ENCODE measurements around the gene SPC24.

The SPC24 gene, protein sequence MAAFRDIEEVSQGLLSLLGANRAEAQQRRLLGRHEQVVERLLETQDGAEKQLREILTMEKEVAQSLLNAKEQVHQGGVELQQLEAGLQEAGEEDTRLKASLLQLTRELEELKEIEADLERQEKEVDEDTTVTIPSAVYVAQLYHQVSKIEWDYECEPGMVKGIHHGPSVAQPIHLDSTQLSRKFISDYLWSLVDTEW

DNA sequence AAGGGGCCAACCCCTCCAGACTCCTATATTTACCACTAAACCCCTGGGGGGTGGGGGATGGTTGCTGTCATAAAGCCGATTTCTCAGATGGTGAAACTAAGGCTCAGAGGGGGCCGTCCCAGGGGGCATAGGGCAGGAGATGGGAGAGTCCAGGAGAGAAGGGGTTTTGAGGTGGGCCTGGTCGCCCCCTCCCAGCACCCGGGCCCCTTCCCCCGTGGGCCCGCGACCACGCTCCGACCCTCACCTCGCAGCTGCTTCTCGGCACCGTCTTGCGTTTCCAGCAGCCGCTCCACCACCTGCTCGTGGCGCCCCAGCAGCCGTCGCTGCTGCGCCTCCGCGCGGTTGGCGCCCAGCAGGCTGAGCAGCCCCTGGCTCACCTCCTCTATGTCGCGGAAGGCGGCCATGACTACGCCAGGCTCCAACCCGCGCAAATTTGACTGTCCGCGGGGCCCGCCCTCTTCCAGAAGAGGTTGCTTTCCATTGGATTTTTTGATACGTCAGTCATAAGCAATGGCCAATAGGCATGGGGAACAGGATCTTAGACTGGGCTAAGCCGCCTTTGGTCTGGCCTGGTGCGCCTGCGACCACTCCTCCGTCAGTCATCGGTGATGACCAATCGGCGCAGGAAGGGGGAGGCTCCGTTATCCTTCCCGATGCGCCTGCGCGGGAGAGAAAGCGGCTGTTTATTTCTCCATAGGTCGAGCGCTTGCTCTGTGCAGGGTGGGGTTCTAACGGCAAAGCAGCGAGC, at the start of gene SPC24:
Gene SPC24, minus strand, starts transcription at position 410 of the 748 bp plus-strand sequence. Its CDS starts 6 bp downstream, at position 404.
- DNase-seq, result peak; percentile 97

DNA sequence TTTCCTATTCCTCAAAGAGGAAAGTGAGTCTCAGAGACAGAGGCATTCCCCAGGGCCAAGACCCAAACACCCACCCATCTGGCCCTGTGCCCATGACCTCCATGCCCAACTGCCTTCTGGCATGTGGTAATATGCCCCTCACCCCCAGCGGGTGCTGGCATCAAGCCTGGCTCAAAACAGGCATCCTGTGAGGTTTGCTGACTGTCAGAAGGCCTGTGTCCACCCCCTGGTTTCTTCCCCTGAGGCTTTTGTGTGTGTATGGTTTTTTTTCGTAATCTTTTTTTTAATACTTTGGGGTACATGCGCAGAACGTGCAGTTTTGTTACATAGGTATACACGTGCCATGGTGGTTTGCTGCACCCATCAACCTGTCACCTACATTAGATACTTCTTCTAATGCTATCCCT, 49.4 kb upstream of the SPC24 start:
- DNase-seq, result no peak

DNA sequence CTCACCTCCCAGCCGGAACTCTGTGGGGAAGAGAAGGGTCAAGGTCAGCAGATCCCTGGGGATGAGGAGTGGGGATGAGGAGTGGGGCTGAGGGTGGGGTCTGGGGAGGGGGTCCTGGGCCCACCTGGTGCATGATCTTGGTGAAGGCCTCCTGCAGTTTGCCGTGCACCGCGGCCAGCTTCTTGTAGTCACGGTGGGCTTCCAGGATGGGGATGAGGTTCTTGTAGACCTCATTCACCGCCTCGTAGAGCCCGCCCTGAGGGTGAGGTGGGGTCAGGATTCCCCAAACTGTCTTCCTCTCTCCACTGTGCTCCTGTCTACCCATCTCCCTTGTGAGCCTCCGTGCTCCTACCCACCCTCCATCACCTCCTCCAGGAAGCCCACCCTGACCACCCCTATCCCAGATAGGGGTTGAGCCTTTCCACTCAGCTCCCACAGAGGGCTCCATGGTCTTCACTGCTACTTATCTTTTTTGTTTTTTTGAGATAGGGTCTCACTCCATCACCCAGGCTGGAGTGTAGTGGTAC, 48.6 kb upstream of the SPC24 start:
- no peak for DNase-seq

DNA sequence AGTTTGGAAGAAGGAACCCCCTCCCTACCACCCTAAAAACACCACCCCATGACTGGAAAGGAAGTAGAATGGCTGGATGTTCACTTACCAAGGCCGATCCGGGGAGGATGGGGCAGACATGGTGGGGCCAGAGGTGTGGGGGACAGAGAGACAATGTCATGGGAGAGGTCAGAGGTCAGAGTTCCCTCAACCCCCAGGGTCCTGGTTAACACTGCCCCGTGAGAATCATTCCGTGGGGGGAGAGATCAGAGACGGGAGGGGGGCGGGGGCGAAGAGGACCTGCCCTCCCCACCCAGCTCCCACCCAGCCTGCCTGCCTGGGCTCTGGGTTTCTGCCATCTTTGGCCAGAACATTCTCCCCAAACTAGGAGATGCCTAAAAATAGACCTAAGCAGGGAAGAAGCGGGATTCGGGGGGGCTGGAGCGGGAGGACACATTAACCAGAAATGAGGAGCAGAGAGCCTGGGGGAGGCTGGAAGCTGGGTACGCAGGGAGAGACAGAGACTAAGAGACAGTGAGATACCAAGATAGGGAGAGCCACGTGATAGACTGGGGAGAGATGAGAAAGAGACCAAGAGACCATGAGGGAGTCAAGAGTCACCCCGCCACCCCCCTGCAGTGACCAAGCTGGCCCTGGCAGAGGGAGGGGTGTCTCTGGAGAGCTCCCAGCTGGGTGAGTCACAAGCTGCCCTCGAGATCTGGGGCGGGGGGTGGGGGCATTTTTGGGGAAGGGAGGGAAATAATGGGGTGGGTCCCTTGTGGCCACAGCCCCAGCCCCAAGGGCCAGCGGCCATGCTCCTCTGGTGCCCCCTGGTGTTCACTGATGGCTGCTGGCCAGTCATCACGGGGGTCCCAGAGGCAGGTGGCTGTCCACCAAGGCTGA, 47.9 kb upstream of the SPC24 start:
- no peak for DNase-seq

DNA sequence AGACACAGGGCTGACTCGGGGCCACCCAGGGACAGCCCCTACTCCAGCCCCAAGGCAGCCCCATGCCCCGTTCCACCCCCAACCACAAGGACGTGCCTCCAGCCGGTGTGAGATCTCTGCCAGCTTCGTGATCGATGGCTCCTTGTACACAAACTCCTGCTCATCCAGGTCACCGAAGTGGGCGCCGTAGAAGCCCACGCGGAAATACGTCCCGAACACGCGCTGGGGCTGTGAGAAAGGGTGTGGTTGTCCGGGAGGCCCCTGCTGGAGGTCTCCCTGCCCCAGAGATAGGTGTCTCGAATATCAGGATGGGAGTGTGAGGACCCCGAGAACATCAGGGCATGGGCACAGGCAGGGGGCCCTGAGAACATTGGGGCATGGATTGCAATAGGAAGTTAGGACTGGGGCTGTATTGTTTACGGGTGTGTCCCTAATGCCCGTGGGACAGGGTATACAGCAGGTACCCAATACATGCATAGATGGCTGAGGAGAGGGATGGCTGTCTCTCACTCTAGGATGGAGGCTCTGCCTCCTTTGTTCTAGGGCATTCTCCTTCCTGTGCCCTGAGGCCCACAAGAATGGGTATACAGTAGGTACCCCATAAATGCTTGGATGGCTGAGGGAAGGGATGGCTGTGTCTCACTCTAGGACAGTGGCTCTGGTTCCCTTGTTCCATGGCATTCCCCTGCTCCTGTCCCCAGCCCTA, 47.1 kb upstream of the SPC24 start:
- no peak for DNase-seq

DNA sequence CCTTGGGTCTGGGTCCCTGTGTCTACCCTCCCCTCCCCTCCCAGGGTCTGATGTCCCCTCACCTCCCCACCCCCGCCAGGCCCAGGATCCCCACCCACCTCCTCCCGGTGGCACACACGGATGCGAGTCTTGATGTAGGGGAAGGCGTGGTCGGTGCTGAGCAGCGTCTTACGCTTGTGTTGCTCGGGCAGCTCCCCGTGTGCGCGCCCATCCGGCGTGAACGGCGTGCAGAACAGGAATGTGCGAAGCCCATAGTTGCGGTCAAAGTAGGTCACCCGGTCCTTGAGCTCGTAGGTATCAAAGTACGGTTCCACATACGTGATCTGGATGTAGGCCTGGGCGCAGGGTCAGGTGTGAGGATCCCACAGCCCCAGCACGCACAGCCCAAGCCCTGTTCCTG, 46.2 kb upstream of the SPC24 start:
- DNase-seq, result no peak

DNA sequence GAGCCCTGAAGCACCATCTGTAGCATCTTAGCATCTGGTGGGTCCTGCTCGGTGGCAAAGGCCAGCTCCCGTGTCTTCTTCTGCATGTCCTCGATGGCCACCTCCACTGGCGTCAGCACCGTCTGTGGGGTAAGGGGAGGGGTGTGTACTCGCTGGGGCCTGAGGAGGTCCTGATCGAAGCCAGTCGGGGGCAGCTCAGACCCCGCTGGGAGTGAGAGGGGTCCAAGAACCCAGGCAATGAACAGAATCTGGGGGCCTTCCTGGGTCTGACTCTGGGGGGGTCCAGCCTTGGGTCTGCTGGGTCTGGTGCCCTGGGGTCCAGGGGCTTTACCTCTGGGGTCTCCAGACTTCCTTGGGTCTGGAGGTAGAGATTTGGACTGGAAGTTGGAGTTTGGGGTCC, 45.3 kb upstream of the SPC24 start:
- no peak for DNase-seq

DNA sequence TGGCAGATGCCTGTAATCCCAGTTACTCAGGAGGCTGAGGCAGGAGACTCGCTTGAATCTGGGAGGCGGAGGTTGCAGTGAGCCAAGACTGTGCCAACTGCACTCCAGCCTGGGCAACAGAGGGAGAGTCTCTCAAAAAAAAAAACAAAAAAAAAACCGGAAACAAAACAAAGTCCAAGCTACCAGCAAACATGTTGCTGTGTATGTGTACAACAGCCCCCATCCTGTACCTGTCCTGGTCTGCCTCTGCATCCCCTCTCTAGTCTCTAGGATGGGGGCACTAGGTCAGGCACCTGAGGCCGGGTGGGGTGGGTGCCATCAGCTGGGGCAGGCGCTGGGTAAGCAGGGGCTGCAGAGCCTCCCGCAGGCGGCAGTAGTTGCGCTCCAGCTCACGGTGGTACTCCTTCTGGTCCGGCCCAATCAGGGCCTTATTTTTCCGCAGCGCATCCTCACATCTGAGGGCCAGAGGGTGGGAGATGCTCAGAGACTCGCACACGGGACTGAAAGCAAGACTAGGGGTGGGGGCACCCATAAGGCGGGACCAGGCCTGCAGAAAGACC, 44.5 kb upstream of the SPC24 start:
- DNase-seq, result no peak

DNA sequence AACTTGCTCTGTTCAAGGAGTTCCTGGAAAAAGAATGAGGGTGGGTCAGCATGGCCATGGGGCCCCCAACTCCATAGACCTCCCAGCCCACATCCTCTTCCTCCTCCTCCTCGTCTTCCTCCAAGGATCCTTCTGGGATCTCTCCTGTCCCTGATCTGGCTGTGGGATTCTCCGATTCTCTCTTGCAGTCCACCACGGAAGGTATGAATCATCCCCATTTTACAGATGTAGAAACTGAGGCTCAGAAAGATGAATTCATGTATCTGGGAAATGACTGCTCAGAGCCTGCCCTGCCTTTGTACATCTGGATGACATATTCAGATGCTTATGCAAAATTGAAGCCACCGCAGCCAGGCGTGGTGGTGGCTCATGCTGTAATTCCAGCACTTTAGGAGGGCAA, 43.9 kb upstream of the SPC24 start:
- DNase-seq, result no peak

DNA sequence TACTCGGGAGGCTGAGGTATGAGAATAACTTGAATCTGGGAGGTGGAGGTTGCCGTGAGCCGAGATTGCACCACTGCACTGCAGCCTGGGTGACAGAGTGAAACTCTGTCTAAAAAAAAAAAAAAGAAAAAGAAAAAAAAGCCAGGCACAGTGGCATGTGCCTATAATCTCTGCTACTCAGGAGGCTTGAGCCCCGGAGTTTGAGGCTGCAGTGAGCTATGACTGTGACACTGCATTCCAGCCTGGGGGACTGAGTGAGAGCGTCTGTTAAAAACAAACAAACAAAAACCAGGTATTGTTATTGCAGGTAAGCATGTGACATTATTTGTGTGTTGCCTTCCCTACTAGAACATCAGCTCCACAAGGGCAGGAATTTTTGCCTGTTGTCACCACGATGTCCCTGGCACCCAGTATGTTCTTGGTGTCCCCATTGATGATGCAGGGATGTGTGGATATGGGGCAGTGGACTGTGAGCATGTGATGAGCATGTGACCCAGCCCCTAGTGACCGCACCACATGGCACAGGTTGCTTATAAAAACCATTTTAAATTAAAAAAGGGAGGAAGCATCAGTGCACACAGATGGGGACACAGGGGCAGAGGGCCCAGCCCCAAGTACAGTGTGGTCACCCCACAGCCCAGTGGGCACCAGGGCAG, 43.3 kb upstream of the SPC24 start:
- no peak for DNase-seq

DNA sequence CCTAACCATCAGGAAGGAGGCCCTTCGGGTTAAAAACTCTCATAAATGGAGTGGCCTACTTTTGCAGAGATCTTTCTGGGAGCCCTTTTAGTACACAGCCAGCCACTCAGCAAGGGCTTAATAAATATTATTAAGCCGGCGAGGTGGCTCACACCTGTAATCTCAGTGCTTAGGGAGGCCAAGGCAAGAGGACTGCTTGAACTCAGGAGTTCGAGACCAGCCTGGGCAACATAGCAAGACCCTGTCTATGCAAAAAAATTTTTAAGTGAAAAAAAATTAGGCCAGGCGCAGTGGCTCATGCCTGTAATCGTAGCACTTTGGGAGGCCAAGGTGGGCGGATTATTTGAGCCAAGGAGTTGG, 42.6 kb upstream of the SPC24 start:
- DNase-seq, result no peak

DNA sequence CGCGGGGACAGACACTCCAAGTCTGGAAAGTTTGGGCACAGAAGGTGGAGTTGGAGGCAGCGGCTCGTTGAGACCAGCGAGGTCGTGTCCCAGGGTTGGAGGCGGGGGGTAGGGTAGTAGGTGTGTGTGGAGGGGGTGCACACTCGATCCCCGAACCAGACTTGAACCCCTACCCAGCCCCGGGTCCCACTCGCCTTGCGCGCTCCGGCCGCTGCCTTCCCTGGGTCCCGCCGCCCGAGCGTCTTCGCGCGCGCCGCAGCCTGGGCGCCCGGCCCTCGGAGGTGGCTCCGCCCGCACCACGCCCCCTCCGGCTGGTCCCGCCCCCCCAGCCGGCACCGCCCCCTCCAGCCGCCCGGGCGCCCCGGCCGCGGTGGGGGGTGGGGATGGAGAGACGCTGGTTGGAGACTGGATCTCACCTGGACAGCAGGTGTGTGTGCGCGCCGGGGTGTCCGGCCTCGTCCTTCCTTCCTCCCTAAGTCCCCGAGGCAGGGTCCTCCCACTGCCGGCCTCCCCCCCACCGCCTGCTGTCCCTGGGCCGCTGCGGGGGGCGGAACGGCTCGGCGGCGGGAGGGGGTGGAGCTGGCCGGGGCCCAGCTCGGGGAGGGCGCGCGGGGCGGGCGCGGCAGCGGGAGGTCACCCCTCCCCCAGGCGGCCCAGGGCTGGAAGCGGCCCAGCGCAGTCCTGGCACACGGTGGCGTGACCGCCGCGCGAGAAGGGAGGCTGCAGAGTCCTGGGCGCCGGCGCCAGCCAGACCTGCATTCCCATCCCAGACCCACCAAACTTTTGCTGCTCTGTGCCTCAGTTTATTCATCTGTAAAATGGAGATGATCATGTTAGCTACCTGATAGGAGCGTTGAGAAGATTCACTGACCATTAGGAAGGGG, 42.0 kb upstream of the SPC24 start, which contains the start of gene KANK2:
Gene KANK2, minus strand, starts transcription at position 255 of the 884 bp plus-strand sequence. CDS start 3,034 bp downstream, outside the sequence.
- peak; percentile 24 for DNase-seq

DNA sequence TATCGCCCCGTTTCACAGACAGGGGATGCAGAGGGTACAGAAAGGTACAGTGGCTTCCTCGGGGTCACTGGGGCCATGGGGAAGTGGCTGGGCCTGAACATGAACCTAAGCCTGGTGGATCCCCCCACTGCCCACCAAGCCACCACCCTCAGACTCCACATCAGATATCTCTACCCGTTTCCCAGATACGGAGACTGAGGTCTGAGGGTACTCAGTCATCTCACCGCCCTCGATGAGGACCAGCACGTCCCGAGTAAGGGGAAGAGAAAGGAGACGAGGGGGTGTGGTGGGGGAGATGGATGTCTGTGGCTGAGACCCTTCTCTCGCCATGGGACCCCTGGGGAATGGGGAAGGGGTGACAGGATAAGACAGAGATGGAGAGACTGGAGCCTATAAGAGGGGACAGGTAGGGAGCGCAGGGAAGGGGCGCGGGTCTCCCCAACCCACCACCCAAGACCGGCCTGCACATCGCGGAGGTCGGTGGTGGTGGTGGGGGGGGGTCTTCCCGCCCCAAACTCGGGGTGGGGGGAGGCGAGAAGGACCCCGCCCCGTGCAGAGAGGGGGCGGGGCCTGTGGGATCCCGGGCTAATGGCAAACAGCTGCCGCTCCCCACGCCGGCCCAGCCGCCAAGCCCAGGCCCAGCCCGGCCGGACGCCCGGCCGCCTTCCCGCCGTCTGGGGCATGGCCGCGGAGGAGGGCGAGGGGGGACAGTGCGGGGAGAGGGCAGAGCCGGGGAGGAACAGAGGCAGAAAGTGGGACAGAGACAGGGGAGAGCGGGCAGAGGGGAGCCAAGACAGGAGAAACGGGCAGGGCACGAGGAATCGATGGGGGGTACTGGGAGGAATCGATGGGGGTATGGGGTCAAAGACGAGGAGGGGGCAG, 41.1 kb upstream of the SPC24 start:
- no peak for DNase-seq

DNA sequence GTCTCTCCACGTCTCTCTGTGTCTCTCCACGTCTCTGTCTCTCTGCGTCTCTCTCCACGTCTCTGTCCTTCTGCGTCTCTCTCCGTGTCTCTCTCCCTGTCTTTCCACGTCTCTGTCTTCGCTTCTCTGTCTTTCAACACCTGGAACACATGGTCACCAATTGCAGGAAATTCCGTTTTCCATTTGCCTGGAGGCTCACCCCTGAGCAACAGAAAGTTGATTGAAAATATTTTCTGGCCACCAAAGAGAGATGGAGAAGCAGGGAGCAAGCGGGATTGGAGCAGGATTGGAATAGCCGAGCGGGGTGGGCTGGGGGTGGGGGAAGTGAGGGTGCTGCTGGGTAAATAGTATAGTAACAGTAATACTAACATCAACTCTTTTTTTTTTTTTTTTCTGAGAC, 40.1 kb upstream of the SPC24 start:
- no peak for DNase-seq

DNA sequence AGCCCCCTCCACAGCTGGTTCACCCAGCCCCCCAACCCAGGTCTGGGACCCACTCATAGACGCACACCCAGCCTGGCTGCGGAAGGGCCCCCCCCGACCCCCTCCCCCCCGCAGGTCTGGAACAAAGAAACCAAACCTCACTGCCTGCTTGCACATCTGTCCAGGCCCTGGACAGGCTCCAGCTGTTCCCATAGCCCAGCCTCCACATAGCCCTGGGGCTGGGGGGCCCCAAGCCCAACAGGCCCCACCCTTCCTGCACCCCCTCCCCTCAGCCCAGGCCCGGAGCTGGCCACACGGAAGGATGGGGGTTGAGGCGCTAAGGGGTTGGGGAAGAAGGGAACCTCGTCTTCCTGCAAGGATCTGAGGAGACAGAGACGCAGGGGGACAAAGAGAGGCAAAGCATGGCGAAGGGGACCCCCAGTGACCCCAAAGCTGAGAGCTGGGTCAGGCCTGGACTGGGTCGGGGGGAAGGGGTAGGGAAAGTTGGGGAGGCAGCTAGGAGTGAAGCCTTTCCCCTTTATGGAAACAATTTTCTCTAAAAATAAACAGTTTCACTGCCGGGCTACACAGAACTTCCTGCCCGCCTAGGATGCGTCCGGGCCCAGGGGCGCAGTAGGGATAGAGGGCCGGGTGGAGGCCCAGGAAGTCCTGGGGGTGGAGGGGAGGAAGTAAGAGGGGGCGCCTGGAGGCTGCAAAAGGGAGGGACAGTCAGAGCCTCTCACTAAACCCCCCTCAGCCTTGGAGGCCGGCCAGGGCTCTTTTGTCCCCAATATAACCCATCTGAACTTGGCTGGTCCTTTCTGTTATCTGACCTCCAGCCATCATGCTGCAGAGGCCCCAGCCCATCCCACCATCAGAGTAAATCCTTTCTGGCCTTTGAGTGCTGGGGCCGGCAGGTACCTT, 39.3 kb upstream of the SPC24 start:
- no peak for DNase-seq

DNA sequence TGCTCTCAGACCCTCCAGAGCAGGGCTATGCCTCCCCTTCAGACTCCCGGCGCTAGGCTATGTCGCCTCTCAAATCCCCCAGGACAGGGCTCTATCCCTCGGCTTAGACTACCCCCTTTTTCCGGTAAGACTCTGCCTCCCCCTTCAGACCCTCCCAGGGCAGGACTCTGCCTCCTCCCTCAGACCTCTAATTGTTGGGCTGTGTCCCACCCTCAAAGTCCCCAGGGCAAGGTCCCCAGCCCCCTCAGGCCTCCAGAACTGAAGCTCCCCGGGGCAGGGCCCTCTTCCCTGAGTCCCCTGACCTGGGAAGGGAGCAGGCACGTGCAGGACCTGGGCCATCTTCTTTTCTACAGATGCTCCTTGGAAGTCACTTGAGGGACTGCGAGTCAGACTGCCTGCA, 38.6 kb upstream of the SPC24 start:
- DNase-seq, result no peak

DNA sequence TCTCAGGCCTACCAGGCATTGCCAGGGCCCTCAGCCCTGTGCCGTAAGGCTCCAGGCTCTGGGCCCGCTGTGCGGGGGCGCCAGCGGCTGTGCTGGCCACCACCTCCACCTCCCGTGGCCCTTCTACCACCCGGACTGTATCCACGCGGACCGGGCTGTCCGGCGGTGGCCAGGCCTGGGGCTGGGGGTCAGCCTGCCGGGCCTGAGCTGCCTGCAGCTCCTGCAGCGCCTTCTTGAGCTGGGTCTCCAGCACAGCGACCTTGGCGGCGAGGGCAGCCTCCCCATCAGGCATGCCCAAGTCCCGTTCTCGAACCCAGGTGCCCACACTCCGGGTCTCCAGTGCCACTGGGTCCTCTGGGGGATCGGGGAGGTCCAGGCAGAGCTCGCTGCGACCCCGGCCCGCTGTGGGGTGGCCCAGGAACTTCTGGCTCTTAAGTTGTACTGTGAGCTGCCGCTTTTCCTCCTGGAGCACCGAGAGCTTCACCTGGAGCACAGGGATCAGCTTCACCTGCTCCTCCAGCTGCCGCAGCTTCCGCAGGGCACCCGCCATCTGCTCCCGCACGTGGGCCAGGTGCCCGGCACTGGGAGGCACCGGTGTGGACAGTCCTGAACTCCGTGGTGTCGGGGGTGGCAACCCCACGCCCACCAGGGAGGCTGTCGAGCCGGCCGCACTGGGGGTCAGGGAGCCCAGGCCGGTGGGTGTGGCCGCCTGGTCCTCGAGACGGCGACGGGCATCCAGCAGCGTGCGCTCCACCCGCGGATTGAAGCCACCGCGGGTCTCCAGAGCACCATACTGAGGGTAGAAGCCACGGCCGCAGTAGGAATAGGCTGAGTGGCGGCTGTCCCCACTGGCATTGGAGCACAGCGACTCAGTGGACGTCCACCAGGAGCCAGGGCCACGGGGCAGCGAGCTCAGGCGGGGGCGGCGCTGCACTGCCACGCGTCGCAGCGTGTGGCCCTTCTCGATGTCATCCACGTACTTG, 37.7 kb upstream of the SPC24 start:
- DNase-seq, result no peak

Data from SHP77 treated with DMSO at 0.1 percent for 48 hours (cell line).